Measurements from ENCODE around the gene GTF2F2. TPM values are rescaled to one million over a fixed set of nuclear protein-coding genes. Genes with fewer than 3 reads are reported as not detected.

GTF2F2 gene
- polyA plus RNA-seq, 2 of the 4 experiments (the other 2 are of a cell fraction), result 21.0 to 30.0 TPM

- no peak overlapping the region for H3K4me3 ChIP-seq
- H3K27ac ChIP-seq, result no peak overlapping the region
- peak in 1 of 2 experiments; percentile 33 for DNase-seq (ENCODE audit: low read depth in 1 of 2, low spot score in 1 of 2)
- peaks cover 40% of the 10 kb centered on the region for H3K4me1 ChIP-seq
- H3K9me3 ChIP-seq, result no peaks in the 10 kb centered on the region
- POLR2A ChIA-PET, result interaction anchor here (1.0 kb wide), 1 partner anchor 87 kb away, joined by 3 read pairs; no protein-coding TSS in a partner anchor
- no peak for FAIRE-seq
- 67% methylated on average over 15 of the region's 15 CpGs for WGBS (ENCODE audit: missing lambda C conversion rate)
- TF ChIP-seq RAD21 (conservative IDR thresholded peaks at IDR 0.05 in 1 of 2, IDR thresholded peaks at IDR 0.05 in 1 of 2), result peak; percentile 50 to 66
- no peak for TF ChIP-seq TP53 (CRISPR knock-in tag; IDR thresholded peaks at IDR 0.05)
- peak; percentile 29; the same call in 1 of the 3 replicates for TF ChIP-seq CTCF (IDR thresholded peaks at IDR 0.05)
- ATAC-seq, result peak in 1 of 2 experiments; percentile 72; a peak in 3 of 6 replicates
- CTCF ChIA-PET, result interaction anchor here (1.0 to 3.4 kb wide), 4 partner anchors 11 to 114 kb away, joined by 3 to 20 read pairs (median 6); no protein-coding TSS in a partner anchor
- H3K4me2 ChIP-seq, result 0 out of 3 replicates have a peak overlapping the region, but pooled peaks have one; percentile 19
Measured at GRCh38 chr13:45194081-45194939, 74.0 kb downstream of the GTF2F2 start.

DNA sequence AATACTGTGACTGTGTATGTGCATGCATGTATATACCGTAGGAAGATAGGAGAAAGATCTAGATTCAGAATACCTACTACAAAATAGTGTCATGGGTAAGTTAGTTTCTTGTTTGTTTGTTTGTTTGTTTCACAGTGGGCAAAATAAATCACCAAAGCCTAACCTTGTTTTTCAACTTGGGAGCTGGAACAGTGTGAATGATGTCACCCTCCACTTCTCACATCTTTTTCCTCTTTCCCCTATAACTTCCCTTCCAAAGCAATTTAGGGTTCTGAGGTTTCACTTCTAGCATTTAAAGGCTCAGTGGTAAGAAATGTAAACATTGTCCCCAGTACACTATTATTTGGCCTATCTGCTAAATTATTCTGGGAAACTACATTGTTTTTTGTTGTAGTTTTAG, 75.1 kb downstream of the GTF2F2 start:
- no peak for ATAC-seq
- CTCF ChIA-PET, result interaction anchor here (3.4 kb wide), 1 partner anchor 86 kb away, joined by 20 read pairs; no protein-coding TSS in a partner anchor
- FAIRE-seq, result no peak
- no peak for TF ChIP-seq PHF8 (IDR thresholded peaks at IDR 0.05; ENCODE audit: borderline replicate concordance, low read depth)
- TF ChIP-seq ZSCAN20 (CRISPR knock-in tag; IDR thresholded peaks at IDR 0.05), result no peak
- TF ChIP-seq JUNB (IDR thresholded peaks at IDR 0.05), result no peak
- no peak for TF ChIP-seq CHD2 (IDR thresholded peaks at IDR 0.05; ENCODE audit: low read length, partially characterized antibody)
- TF ChIP-seq, protein P1, sequence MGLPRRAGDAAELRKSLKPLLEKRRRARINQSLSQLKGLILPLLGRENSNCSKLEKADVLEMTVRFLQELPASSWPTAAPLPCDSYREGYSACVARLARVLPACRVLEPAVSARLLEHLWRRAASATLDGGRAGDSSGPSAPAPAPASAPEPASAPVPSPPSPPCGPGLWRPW (IDR thresholded peaks at IDR 0.05), result no peak
- TF ChIP-seq ELK1 (IDR thresholded peaks at IDR 0.05; ENCODE audit: low read depth, low read length), result no peak
- TF ChIP-seq TFCP2L1 (CRISPR knock-in tag; IDR thresholded peaks at IDR 0.05), result no peak
- TF ChIP-seq POLR2AphosphoS2 (conservative IDR thresholded peaks at IDR 0.05; ENCODE audit: low read length), result no peak
- TF ChIP-seq, protein P2, sequence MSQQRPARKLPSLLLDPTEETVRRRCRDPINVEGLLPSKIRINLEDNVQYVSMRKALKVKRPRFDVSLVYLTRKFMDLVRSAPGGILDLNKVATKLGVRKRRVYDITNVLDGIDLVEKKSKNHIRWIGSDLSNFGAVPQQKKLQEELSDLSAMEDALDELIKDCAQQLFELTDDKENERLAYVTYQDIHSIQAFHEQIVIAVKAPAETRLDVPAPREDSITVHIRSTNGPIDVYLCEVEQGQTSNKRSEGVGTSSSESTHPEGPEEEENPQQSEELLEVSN (IDR thresholded peaks at IDR 0.05; ENCODE audit: borderline replicate concordance, low read depth), result no peak
- no peak for TF ChIP-seq HEYL (CRISPR knock-in tag; IDR thresholded peaks at IDR 0.05)
- TF ChIP-seq JUN (IDR thresholded peaks at IDR 0.05), result no peak
- no peak for TF ChIP-seq ZNF302 (CRISPR knock-in tag; IDR thresholded peaks at IDR 0.05)
- TF ChIP-seq ZC3H11A (IDR thresholded peaks at IDR 0.05), result no peak
- TF ChIP-seq CBX2 (IDR thresholded peaks at IDR 0.05; ENCODE audit: borderline replicate concordance, low read depth), result no peak
- TF ChIP-seq KDM5A (IDR thresholded peaks at IDR 0.05), result no peak
- no peak for TF ChIP-seq RAD21 (conservative IDR thresholded peaks at IDR 0.05 in 1 of 2, IDR thresholded peaks at IDR 0.05 in 1 of 2)
- TF ChIP-seq RCOR1 (IDR thresholded peaks at IDR 0.05; ENCODE audit: low read depth, low read length), result no peak
- no peak for TF ChIP-seq CEBPB (IDR thresholded peaks at IDR 0.05)
- no peak for TF ChIP-seq ZFP36 (IDR thresholded peaks at IDR 0.05; ENCODE audit: borderline replicate concordance, partially characterized antibody)
- DNase-seq (ENCODE audit: low read depth in 1 of 2, low spot score in 1 of 2), result no peak
- POLR2A ChIA-PET, result no interaction called here
- 88% methylated on average over 1 of the region's 1 CpG for WGBS (ENCODE audit: missing lambda C conversion rate)
- Histone ChIP-seq H3K27ac (no peak overlapping the region), H3K4me3 (no peak overlapping the region), H3K9me3 (no peaks in the 10 kb centered on the region), H3K4me1 (peaks cover 40% of the 10 kb centered on the region), H3K4me2 (no peak overlapping the region)

Measured in A549 (cell line).